ENCODE results near the gene RTN3.

RTN3 gene

DNA sequence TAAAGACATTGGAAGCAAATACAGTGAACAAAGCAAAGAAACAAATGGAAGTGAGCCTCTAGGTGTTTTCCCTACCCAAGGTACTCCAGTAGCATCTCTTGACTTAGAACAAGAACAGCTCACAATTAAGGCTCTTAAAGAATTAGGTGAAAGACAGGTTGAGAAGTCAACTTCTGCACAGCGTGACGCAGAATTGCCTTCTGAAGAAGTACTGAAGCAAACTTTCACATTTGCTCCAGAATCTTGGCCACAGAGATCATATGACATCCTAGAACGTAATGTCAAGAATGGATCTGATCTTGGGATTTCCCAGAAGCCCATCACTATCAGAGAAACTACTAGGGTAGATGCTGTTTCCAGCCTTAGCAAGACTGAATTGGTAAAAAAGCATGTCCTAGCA lies 39.3 kb downstream of the RTN3 start:
- H3K9me3 ChIP-seq (replicated peaks in 1 of 2; ENCODE audit: control insufficient read depth in 2 of 2, insufficient read depth in 1 of 2, low read depth in 1 of 2, low read length in 2 of 2), result no peaks in the 10 kb centered on the region
- no peak overlapping the region for H2BK5ac ChIP-seq (ENCODE audit: low read length)
- WGBS, 2 donors (ENCODE audit: extremely low coverage in 2 of 2, insufficient read length in 2 of 2, insufficient replicate concordance in 1 of 2), result no CpG with 5 or more reads among the region's 3 CpGs
- H3K4me2 ChIP-seq (ENCODE audit: insufficient read depth, low read length, poor library complexity, severe bottlenecking), result no peak overlapping the region
- no peak overlapping the region for H3K23ac ChIP-seq (ENCODE audit: low read depth, low read length, poor library complexity)
- no peak overlapping the region for H4K91ac ChIP-seq (ENCODE audit: low read depth, low read length, poor library complexity)
- peaks cover 4 to 20% of the 10 kb centered on the region in 2 donors for H3K36me3 ChIP-seq (replicated peaks in 1 of 2; ENCODE audit: control insufficient read depth in 2 of 2, insufficient read depth in 2 of 2, low read length in 2 of 2)
- no peak overlapping the region for H3K4ac ChIP-seq (ENCODE audit: low read length)
- peaks cover 2% of the 10 kb centered on the region for H3K79me1 ChIP-seq (ENCODE audit: low read depth, low read length)
- H3K27me3 ChIP-seq (ENCODE audit: control insufficient read depth in 3 of 3, insufficient read depth in 3 of 3, low read depth in 1 of 3, low read length in 3 of 3), result no peaks in the 10 kb centered on the region
- H3K18ac ChIP-seq (ENCODE audit: low read length), result no peak overlapping the region
- H4K8ac ChIP-seq (ENCODE audit: low read depth, low read length), result no peak overlapping the region
- no peak overlapping the region for H2BK15ac ChIP-seq (ENCODE audit: low read length)
- no peak overlapping the region for H2BK12ac ChIP-seq (ENCODE audit: low read length)
- no peak overlapping the region for H3K4me3 ChIP-seq (ENCODE audit: low read length in 2 of 2)
- H2AFZ ChIP-seq (ENCODE audit: low read length), result no peak overlapping the region
- no peak overlapping the region for H3K27ac ChIP-seq (replicated peaks; ENCODE audit: low read length)
- DNase-seq (ENCODE audit: low spot score), result no peak
- no peak overlapping the region for H2BK120ac ChIP-seq (ENCODE audit: low read depth, low read length)
- no peak overlapping the region for H3K14ac ChIP-seq (ENCODE audit: low read length)
- H3K9ac ChIP-seq (ENCODE audit: low read depth, low read length, poor library complexity), result no peak overlapping the region
- H3K4me1 ChIP-seq (ENCODE audit: control insufficient read depth in 2 of 2, insufficient read depth in 1 of 2, low read depth in 1 of 2, low read length in 2 of 2), result no peaks in the 10 kb centered on the region
- no peak overlapping the region for H2AK5ac ChIP-seq (ENCODE audit: low read depth, low read length)

DNA sequence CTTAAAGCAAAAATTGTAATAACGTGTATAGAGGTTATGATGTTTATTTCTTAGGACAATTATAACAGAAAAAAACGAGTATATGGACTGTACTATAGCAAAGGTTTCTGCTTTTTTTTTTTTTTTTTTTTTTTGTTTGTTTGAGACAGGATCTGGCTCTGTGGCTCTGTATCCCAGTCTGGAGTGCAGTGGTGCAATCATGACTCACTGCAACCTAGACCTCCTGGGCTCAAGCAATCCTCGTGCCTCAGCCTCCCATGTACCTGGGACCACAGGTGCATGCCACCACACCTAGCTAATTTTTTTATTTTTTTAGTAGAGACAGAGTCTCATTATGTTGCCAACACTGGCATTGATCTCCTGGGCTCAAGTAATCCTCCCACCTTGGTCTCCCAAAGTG lies 48.0 kb downstream of the RTN3 start:
- no peaks in the 10 kb centered on the region for H3K4me1 ChIP-seq (ENCODE audit: control insufficient read depth in 2 of 2, insufficient read depth in 1 of 2, low read depth in 1 of 2, low read length in 2 of 2)
- WGBS, 2 donors (ENCODE audit: extremely low coverage in 2 of 2, insufficient read length in 2 of 2, insufficient replicate concordance in 1 of 2), result 100% methylated on average over 1 of the region's 3 CpGs; no CpG with 5 or more reads in 1 of the 2 donors
- H4K91ac ChIP-seq (ENCODE audit: low read depth, low read length, poor library complexity), result no peak overlapping the region
- no peak overlapping the region for H3K27ac ChIP-seq (replicated peaks; ENCODE audit: low read length)
- H2BK5ac ChIP-seq (ENCODE audit: low read length), result no peak overlapping the region
- no peak overlapping the region for H3K9ac ChIP-seq (ENCODE audit: low read depth, low read length, poor library complexity)
- no peak overlapping the region for H3K14ac ChIP-seq (ENCODE audit: low read length)
- H3K36me3 ChIP-seq (replicated peaks in 1 of 2; ENCODE audit: control insufficient read depth in 2 of 2, insufficient read depth in 2 of 2, low read length in 2 of 2), result peaks cover 2 to 5% of the 10 kb centered on the region in 2 donors
- H2BK15ac ChIP-seq (ENCODE audit: low read length), result no peak overlapping the region
- H3K4me2 ChIP-seq (ENCODE audit: insufficient read depth, low read length, poor library complexity, severe bottlenecking), result no peak overlapping the region
- H2BK12ac ChIP-seq (ENCODE audit: low read length), result no peak overlapping the region
- H3K23ac ChIP-seq (ENCODE audit: low read depth, low read length, poor library complexity), result no peak overlapping the region
- H3K4me3 ChIP-seq (ENCODE audit: low read length in 2 of 2), result no peak overlapping the region
- H3K27me3 ChIP-seq (ENCODE audit: control insufficient read depth in 3 of 3, insufficient read depth in 3 of 3, low read depth in 1 of 3, low read length in 3 of 3), result no peaks in the 10 kb centered on the region
- H2AFZ ChIP-seq (ENCODE audit: low read length), result no peak overlapping the region
- H3K79me1 ChIP-seq (ENCODE audit: low read depth, low read length), result no peaks in the 10 kb centered on the region
- no peak for DNase-seq (ENCODE audit: low spot score)
- H4K8ac ChIP-seq (ENCODE audit: low read depth, low read length), result no peak overlapping the region
- no peak overlapping the region for H2AK5ac ChIP-seq (ENCODE audit: low read depth, low read length)
- no peak overlapping the region for H2BK120ac ChIP-seq (ENCODE audit: low read depth, low read length)
- H3K9me3 ChIP-seq (replicated peaks in 1 of 2; ENCODE audit: control insufficient read depth in 2 of 2, insufficient read depth in 1 of 2, low read depth in 1 of 2, low read length in 2 of 2), result no peaks in the 10 kb centered on the region
- H3K18ac ChIP-seq (ENCODE audit: low read length), result no peak overlapping the region
- no peak overlapping the region for H3K4ac ChIP-seq (ENCODE audit: low read length)

DNA sequence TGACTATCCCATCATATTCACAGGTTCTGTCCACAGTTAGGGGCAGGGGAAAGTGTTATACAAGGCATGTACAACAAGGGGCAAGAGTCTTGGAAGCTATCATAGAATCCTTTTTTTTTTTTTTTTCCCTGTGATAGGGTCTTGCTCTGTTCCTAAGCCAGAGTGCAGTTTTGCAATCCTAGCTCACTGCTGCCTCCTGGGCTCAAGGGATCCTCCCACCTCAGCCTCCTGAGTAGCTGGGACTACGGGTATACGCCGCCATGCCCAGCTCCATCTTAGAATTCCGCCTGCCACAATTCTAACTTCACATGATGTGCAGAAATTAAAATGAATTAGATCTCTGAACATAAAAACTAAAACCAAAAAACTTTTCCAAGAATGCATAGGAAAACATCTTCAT lies 55.6 kb downstream of the RTN3 start:
- no peaks in the 10 kb centered on the region for H3K36me3 ChIP-seq (replicated peaks in 1 of 2; ENCODE audit: control insufficient read depth in 2 of 2, insufficient read depth in 2 of 2, low read length in 2 of 2)
- no peak overlapping the region for H2AFZ ChIP-seq (ENCODE audit: low read length)
- H3K9me3 ChIP-seq (replicated peaks in 1 of 2; ENCODE audit: control insufficient read depth in 2 of 2, insufficient read depth in 1 of 2, low read depth in 1 of 2, low read length in 2 of 2), result no peaks in the 10 kb centered on the region
- H3K18ac ChIP-seq (ENCODE audit: low read length), result no peak overlapping the region
- H2BK15ac ChIP-seq (ENCODE audit: low read length), result no peak overlapping the region
- no peak overlapping the region for H3K23ac ChIP-seq (ENCODE audit: low read depth, low read length, poor library complexity)
- no peak overlapping the region for H2BK5ac ChIP-seq (ENCODE audit: low read length)
- H3K4me2 ChIP-seq (ENCODE audit: insufficient read depth, low read length, poor library complexity, severe bottlenecking), result no peak overlapping the region
- WGBS, 2 donors (ENCODE audit: extremely low coverage in 2 of 2, insufficient read length in 2 of 2, insufficient replicate concordance in 1 of 2), result no CpG with 5 or more reads among the region's 4 CpGs
- H3K4me3 ChIP-seq (ENCODE audit: low read length in 2 of 2), result no peak overlapping the region
- no peak overlapping the region for H3K4ac ChIP-seq (ENCODE audit: low read length)
- H4K91ac ChIP-seq (ENCODE audit: low read depth, low read length, poor library complexity), result no peak overlapping the region
- no peak overlapping the region for H3K14ac ChIP-seq (ENCODE audit: low read length)
- no peaks in the 10 kb centered on the region for H3K79me1 ChIP-seq (ENCODE audit: low read depth, low read length)
- no peak overlapping the region for H4K8ac ChIP-seq (ENCODE audit: low read depth, low read length)
- H3K9ac ChIP-seq (ENCODE audit: low read depth, low read length, poor library complexity), result no peak overlapping the region
- no peak overlapping the region for H3K27ac ChIP-seq (replicated peaks; ENCODE audit: low read length)
- H3K27me3 ChIP-seq (ENCODE audit: control insufficient read depth in 3 of 3, insufficient read depth in 3 of 3, low read depth in 1 of 3, low read length in 3 of 3), result no peaks in the 10 kb centered on the region
- DNase-seq (ENCODE audit: low spot score), result no peak
- H2BK12ac ChIP-seq (ENCODE audit: low read length), result no peak overlapping the region
- H3K4me1 ChIP-seq (ENCODE audit: control insufficient read depth in 2 of 2, insufficient read depth in 1 of 2, low read depth in 1 of 2, low read length in 2 of 2), result no peaks in the 10 kb centered on the region
- H2AK5ac ChIP-seq (ENCODE audit: low read depth, low read length), result no peak overlapping the region
- H2BK120ac ChIP-seq (ENCODE audit: low read depth, low read length), result no peak overlapping the region

DNA sequence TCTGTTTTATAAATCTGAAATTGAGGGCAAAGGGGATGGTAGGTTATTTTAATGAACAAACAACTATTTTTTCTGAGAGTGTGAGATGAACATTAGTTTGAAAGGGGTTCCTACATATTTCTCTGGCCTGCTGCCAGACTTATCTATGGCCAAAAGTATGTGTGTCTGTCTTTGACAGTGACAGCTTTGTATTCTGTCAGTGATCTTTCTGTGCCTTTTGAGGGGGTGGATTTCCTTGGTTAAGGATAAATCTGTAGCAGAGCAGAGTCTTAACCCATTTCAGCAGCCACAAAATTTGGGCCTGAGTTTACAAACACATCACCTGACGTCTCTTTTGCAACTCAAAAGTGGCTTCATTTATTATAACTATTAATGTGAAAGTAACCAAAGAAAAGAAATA lies 56.4 kb downstream of the RTN3 start:
- no peak overlapping the region for H3K27ac ChIP-seq (replicated peaks; ENCODE audit: low read length)
- no peak overlapping the region for H2BK12ac ChIP-seq (ENCODE audit: low read length)
- no peak overlapping the region for H3K4me3 ChIP-seq (ENCODE audit: low read length in 2 of 2)
- H3K4me1 ChIP-seq (ENCODE audit: control insufficient read depth in 2 of 2, insufficient read depth in 1 of 2, low read depth in 1 of 2, low read length in 2 of 2), result no peaks in the 10 kb centered on the region
- H3K79me1 ChIP-seq (ENCODE audit: low read depth, low read length), result no peaks in the 10 kb centered on the region
- H3K9me3 ChIP-seq (replicated peaks in 1 of 2; ENCODE audit: control insufficient read depth in 2 of 2, insufficient read depth in 1 of 2, low read depth in 1 of 2, low read length in 2 of 2), result no peaks in the 10 kb centered on the region
- no peak overlapping the region for H3K4me2 ChIP-seq (ENCODE audit: insufficient read depth, low read length, poor library complexity, severe bottlenecking)
- no peak overlapping the region for H3K9ac ChIP-seq (ENCODE audit: low read depth, low read length, poor library complexity)
- no peak overlapping the region for H2BK5ac ChIP-seq (ENCODE audit: low read length)
- H2AK5ac ChIP-seq (ENCODE audit: low read depth, low read length), result no peak overlapping the region
- DNase-seq (ENCODE audit: low spot score), result no peak
- no peak overlapping the region for H4K91ac ChIP-seq (ENCODE audit: low read depth, low read length, poor library complexity)
- H2BK120ac ChIP-seq (ENCODE audit: low read depth, low read length), result no peak overlapping the region
- no peak overlapping the region for H4K8ac ChIP-seq (ENCODE audit: low read depth, low read length)
- no peak overlapping the region for H2AFZ ChIP-seq (ENCODE audit: low read length)
- H3K18ac ChIP-seq (ENCODE audit: low read length), result no peak overlapping the region
- H2BK15ac ChIP-seq (ENCODE audit: low read length), result no peak overlapping the region
- H3K23ac ChIP-seq (ENCODE audit: low read depth, low read length, poor library complexity), result no peak overlapping the region
- WGBS, 2 donors (ENCODE audit: extremely low coverage in 2 of 2, insufficient read length in 2 of 2, insufficient replicate concordance in 1 of 2), result no CpG with 5 or more reads among the region's 1 CpG
- no peak overlapping the region for H3K14ac ChIP-seq (ENCODE audit: low read length)
- no peaks in the 10 kb centered on the region for H3K36me3 ChIP-seq (replicated peaks in 1 of 2; ENCODE audit: control insufficient read depth in 2 of 2, insufficient read depth in 2 of 2, low read length in 2 of 2)
- no peaks in the 10 kb centered on the region for H3K27me3 ChIP-seq (ENCODE audit: control insufficient read depth in 3 of 3, insufficient read depth in 3 of 3, low read depth in 1 of 3, low read length in 3 of 3)
- no peak overlapping the region for H3K4ac ChIP-seq (ENCODE audit: low read length)

Measured in neuronal stem cell (in vitro differentiated cells).